HL-60/S4 treated with phorbol 12-myristate 13-acetate at 8.2 ng/mL for 4 days and 3 days (cell line): Measurements from ENCODE around the gene SLC25A1.
"Not testable (repeated sequence)": the region's sequence is repeated elsewhere in the genome, so short reads cannot be mapped to it uniquely, and the experiment has no call there.

Experiments used
- in situ Hi-C: fragments of 300-500 bp; cut with MboI; formaldehyde crosslinking; loops from 2 replicates; pipeline ENCODE4 v1.15.0; 2022; ENCODE audit warnings: low sequenced_read_pairs

Gene SLC25A1

GRCh38 chr22:19207401-19207808, 28.9 kb upstream of the SLC25A1 start:
- in situ Hi-C loops: no loop called here

- in situ Hi-C loops: no loop called here
Observed at GRCh38 chr22:19206287-19206686, 27.8 kb upstream of the SLC25A1 start.

- in situ Hi-C loops: no loop called here
Observed at GRCh38 chr22:19204640-19205039, 26.1 kb upstream of the SLC25A1 start.

- in situ Hi-C loops: no loop called here
Observed at GRCh38 chr22:19203834-19204233, 25.3 kb upstream of the SLC25A1 start.

GRCh38 chr22:19202799-19203186, 24.3 kb upstream of the SLC25A1 start:
- in situ Hi-C loops: not testable (repeated sequence)

- in situ Hi-C loops: no loop called here
Observed at GRCh38 chr22:19201869-19202798, 23.6 kb upstream of the SLC25A1 start.

GRCh38 chr22:19201130-19201868, 22.8 kb upstream of the SLC25A1 start:
- in situ Hi-C loops: no loop called here

GRCh38 chr22:19199479-19199878, 20.9 kb upstream of the SLC25A1 start:
- in situ Hi-C loops: no loop called here

- in situ Hi-C loops: no loop called here
Observed at GRCh38 chr22:19197997-19198865, 19.7 kb upstream of the SLC25A1 start.

GRCh38 chr22:19196841-19197612, 18.5 kb upstream of the SLC25A1 start:
- in situ Hi-C loops: no loop called here

GRCh38 chr22:19195796-19196731, 17.5 kb upstream of the SLC25A1 start:
- in situ Hi-C loops: no loop called here

GRCh38 chr22:19194766-19195536, 16.4 kb upstream of the SLC25A1 start:
- in situ Hi-C loops: no loop called here

GRCh38 chr22:19193879-19194278, 15.3 kb upstream of the SLC25A1 start:
- in situ Hi-C loops: no loop called here

GRCh38 chr22:19187716-19188563, 9.4 kb upstream of the SLC25A1 start:
- in situ Hi-C loops: no loop called here

- in situ Hi-C loops: no loop called here
Observed at GRCh38 chr22:19184276-19184997, 5.9 kb upstream of the SLC25A1 start.

- in situ Hi-C loops: no loop called here
Observed at GRCh38 chr22:19183216-19183615, 4.7 kb upstream of the SLC25A1 start.
